SH-SY5Y (cell line): ENCODE data around the gene RPS4Y2.

Experiments
- GATA2 ChIP-seq: IDR thresholded peaks from 2 replicates; pipeline ENCODE4 v1.6.1; 2011; ENCODE audit warnings: mild to moderate bottlenecking, low read depth, low read length
- GATA3 ChIP-seq: IDR thresholded peaks from 2 replicates; pipeline ENCODE4 v1.6.1; 2011; ENCODE audit warnings: low read depth, mild to moderate bottlenecking, low read length, moderate library complexity

RPS4Y2 gene

DNA sequence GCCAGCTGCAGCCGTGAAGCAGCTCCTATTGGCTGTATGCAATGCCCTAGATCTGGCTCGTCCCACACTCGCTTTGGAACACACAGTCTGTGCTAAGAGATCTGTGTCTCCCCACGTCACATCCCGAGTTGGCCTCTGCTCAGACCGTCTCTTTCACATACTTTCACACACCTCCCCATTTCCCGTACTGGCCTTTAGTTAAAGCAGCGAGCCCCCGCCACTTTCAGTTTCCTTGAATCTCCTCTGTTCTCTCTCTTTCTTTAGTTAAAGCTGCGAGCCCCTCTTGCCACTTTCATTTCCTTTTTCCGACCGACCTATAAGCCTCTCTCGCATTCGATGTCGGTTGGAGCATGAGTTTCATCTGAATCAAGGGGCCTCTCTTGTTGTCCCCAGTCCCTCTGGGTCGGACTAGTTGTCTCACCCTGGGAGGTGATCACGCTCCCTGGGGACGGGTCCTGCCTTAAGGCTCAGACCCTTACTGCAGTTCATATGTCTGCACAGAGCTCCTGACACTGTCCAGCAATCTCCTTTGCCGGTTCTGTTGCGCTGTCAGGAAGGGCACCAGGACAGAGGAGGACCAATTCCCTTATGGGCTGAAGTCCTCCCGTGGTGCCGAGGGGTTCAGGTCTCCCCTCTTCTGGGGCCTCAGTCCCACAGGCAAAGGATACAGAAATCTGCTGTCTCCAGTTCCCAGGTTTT is 42.6 kb downstream of the RPS4Y2 start:
- TF ChIP-seq GATA3 (no peak), GATA2 (no peak)

DNA sequence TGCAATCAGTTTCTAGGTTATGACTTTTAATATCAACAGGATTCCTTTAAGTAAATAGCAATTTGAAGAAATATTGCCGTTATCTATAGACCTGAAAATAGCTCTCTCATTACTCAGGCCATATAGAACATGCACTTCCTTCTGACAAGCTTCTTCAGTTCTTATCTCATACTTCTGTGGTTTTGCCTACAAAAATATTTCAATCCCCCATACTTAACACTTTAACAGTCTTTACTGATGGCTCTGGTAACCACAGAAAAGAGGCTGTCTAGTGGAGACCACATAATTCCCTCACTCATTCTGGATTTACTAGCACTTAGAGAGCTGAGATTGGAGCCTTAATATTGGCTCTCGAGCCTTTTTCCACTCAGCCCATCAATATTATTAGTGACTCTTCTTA is 46.8 kb downstream of the RPS4Y2 start:
- TF ChIP-seq GATA2 (no peak), GATA3 (no peak)

- TF ChIP-seq GATA3 (no peak), GATA2 (no peak)
Measured at GRCh38 chrY:20806243-20806642, 50.3 kb downstream of the RPS4Y2 start.

GRCh38 chrY:20813459-20813858 is 57.6 kb downstream of the RPS4Y2 start:
- TF ChIP-seq GATA2 = no peak
- no peak for TF ChIP-seq GATA3

DNA sequence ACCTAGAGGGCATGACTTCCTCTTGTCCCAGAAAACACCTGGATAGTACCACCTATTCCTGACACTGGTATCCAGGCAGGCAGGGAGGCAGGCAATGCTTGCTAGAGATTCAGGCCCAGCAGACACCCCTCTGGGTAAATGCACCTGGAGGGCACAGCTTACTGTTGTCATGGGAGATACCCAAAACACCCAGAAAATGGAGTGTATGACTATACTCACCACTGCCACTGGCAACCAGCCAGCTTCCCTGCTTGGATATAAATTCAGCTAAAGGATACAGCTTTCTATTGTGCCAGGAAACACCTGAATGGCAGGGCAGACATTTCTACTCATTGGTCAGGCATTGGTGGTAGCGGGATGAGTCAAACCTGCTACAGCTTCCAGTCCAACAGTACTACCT is 58.9 kb downstream of the RPS4Y2 start:
- TF ChIP-seq GATA2 (no peak), GATA3 (no peak)

- TF ChIP-seq GATA2 (no peak), GATA3 (no peak)
Measured at GRCh38 chrY:20817067-20817466, 61.2 kb downstream of the RPS4Y2 start.
